DMS153 treated with DMSO at 0.1 percent for 48 hours (cell line): ENCODE data around the gene CHMP4B.
A peak's percentile ranks its signal among the peaks of the same experiment; 100 is the strongest.

ENCODE experiments used
- DNase-seq: peaks from one replicate; lab custom pipeline; 2025; ENCODE audit not compliant: unreplicated experiment; lab: John Stamatoyannopoulos, UW

The CHMP4B gene

GRCh38 chr20:33810885-33811775 lies at the start of gene CHMP4B:
TSS of gene CHMP4B (plus strand) at chr20:33811348. CDS start at chr20:33811469, 121 bp downstream.
- DNase-seq = peak; percentile 97

- DNase-seq = no peak
Measured at GRCh38 chr20:33761698-33762250, 49.4 kb upstream of the CHMP4B start.

- no peak for DNase-seq
Measured at GRCh38 chr20:33765099-33765498, 46.0 kb upstream of the CHMP4B start.

GRCh38 chr20:33765592-33765991 lies 45.6 kb upstream of the CHMP4B start:
- no peak for DNase-seq

GRCh38 chr20:33766686-33767085 lies 44.5 kb upstream of the CHMP4B start:
- DNase-seq = no peak

GRCh38 chr20:33767777-33768138 lies 43.4 kb upstream of the CHMP4B start:
- no peak for DNase-seq

GRCh38 chr20:33769043-33769442 lies 42.1 kb upstream of the CHMP4B start:
- DNase-seq = no peak

- no peak for DNase-seq
Measured at GRCh38 chr20:33770005-33770404, 41.1 kb upstream of the CHMP4B start.

GRCh38 chr20:33771938-33772337 lies 39.2 kb upstream of the CHMP4B start:
- DNase-seq = no peak

GRCh38 chr20:33772439-33772838 lies 38.7 kb upstream of the CHMP4B start:
- no peak for DNase-seq

- no peak for DNase-seq
Measured at GRCh38 chr20:33773412-33774089, 37.6 kb upstream of the CHMP4B start.

- no peak for DNase-seq
Measured at GRCh38 chr20:33777816-33778215, 33.3 kb upstream of the CHMP4B start.

GRCh38 chr20:33781133-33781532 lies 30.0 kb upstream of the CHMP4B start:
- DNase-seq = no peak

GRCh38 chr20:33781945-33782344 lies 29.2 kb upstream of the CHMP4B start:
- DNase-seq = no peak

GRCh38 chr20:33783256-33783655 lies 27.9 kb upstream of the CHMP4B start:
- DNase-seq = no peak

GRCh38 chr20:33783818-33784217 lies 27.3 kb upstream of the CHMP4B start:
- no peak for DNase-seq

- no peak for DNase-seq
Measured at GRCh38 chr20:33784225-33784624, 26.9 kb upstream of the CHMP4B start.

- no peak for DNase-seq
Measured at GRCh38 chr20:33785503-33785902, 25.6 kb upstream of the CHMP4B start.

GRCh38 chr20:33787253-33787891 lies 23.8 kb upstream of the CHMP4B start:
- DNase-seq = no peak

GRCh38 chr20:33788351-33789049 lies 22.6 kb upstream of the CHMP4B start:
- DNase-seq = no peak
